Sigmoid colon (tissue), 4 donors: ENCODE data around the gene NMT1.
A peak's percentile ranks its signal among the peaks of the same experiment; 100 is the strongest.

ENCODE experiments used
- CTCF ChIP-seq, 4 experiments: fragments of 450-650 bp in 3 of 4; fragments of 200-600 bp in 1 of 4; IDR thresholded peaks; one replicate each; pipeline ENCODE4 v1.5.1; 2016 to 2019; ENCODE audit warnings: antibody characterized with exemption in 4 of 4, mild to moderate bottlenecking in 3 of 4, moderate library complexity in 2 of 4
- EP300 ChIP-seq, 4 donors: sonication (generic); formaldehyde crosslinking; IDR thresholded peaks; one replicate each; pipeline ENCODE4 v1.6.1; 2017; ENCODE audit warnings: antibody characterized with exemption in 4 of 4
- POLR2A ChIP-seq, 2 donors: fragments of 450-650 bp; IDR thresholded peaks; one replicate each; pipeline ENCODE4 v1.6.1; 2016; ENCODE audit warnings: antibody characterized with exemption in 2 of 2, mild to moderate bottlenecking in 2 of 2, moderate library complexity in 2 of 2
- POLR2AphosphoS5 ChIP-seq, 4 donors: sonication (generic); formaldehyde crosslinking; IDR thresholded peaks; one replicate each; pipeline ENCODE4 v1.6.1; 2017; ENCODE audit warnings: antibody characterized with exemption in 4 of 4

GRCh38 chr17:45018848-45019711 is 42.0 kb upstream of the NMT1 start:
- TF ChIP-seq POLR2AphosphoS5 (IDR thresholded peaks at IDR 0.05) (peak in 2 of 4 donors; percentile 15 to 18), CTCF (IDR thresholded peaks at IDR 0.05) (peak in 2 of 4 experiments; percentile 5 to 49), POLR2A (IDR thresholded peaks at IDR 0.05) (no peak), EP300 (IDR thresholded peaks at IDR 0.05) (no peak)
